Measurements from ENCODE around the gene TRMU.
"Not testable (repeated sequence)": the region's sequence is repeated elsewhere in the genome, so short reads cannot be mapped to it uniquely, and the experiment has no call there.

Gene TRMU

GRCh38 chr22:46299101-46299500, 36.4 kb upstream of the TRMU start:
- no peak overlapping the region for H3K4me3 ChIP-seq (ENCODE audit: low read depth, low read length)

DNA sequence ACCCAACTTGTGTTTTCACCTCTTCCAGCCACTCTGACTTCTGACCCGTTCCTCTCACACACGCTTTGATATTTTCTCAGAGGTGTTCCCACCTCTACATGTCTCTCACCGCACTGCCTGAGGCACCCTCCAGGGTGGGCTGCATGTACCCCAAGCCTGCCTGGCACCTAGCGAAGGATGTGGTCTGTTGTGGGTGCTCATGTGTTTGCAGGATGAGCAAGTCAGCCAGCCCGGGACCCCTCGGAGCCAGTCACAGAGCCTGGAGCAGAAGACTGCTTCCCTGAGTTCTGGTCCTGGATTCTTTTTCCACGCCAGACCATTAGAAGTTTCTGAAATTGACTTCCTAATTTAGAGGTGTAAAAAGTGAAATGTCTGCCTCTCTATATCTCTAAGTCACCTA, 35.0 kb upstream of the TRMU start:
- H3K4me3 ChIP-seq (ENCODE audit: low read depth, low read length), result no peak overlapping the region

GRCh38 chr22:46303347-46303965, 32.1 kb upstream of the TRMU start:
- H3K4me3 ChIP-seq (ENCODE audit: low read depth, low read length), result no peak overlapping the region

GRCh38 chr22:46308283-46308988, 27.1 kb upstream of the TRMU start:
- no peak overlapping the region for H3K4me3 ChIP-seq (ENCODE audit: low read depth, low read length)

DNA sequence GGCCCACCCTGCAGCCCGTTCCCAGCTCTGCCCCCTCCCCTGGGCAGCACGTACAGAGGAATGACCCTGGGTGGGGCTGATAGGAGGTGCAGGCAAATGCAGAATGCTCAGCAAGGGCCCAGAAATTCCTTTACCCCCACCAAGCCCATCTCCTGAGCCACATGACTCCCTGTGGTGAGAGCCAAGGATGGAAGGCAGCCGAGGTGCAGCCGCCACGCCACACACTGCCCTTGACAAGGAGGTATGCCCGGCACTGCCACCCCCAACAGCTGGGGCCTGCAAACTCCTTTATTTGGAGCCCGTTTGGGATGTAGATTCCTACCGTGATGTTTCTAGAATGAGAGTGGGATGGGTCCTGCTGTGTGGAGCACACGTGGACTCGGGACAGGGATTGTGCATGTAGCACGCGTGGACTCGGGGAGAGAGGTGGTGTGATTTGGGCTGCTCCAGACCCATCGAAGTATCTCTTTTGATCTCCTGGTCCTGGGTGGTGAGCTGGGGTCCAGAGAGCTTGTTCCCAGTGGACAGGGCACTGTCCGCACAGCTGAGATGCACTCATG, 25.9 kb upstream of the TRMU start:
- no peak overlapping the region for H3K4me3 ChIP-seq (ENCODE audit: low read depth, low read length)

DNA sequence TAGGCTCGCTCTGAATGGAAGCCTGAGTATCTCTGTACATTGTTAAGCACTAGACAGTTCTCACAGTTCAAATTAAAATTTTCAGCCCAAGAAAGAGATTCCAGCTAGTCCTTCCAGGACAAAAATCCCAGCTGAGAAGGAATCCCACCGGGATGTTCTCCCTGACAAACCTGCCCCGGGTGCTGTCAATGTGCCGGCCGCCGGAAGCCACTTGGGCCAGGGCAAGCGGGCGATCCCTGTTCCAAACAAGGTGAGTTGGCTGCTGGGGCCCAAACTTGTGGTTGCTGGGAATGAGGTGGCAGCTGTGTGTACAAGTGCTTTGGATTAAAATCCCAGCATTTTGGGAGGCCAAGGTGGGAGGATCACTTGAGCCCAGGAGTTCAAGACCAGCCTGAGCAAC, 23.5 kb upstream of the TRMU start:
- no peak overlapping the region for H3K4me3 ChIP-seq (ENCODE audit: low read depth, low read length)

DNA sequence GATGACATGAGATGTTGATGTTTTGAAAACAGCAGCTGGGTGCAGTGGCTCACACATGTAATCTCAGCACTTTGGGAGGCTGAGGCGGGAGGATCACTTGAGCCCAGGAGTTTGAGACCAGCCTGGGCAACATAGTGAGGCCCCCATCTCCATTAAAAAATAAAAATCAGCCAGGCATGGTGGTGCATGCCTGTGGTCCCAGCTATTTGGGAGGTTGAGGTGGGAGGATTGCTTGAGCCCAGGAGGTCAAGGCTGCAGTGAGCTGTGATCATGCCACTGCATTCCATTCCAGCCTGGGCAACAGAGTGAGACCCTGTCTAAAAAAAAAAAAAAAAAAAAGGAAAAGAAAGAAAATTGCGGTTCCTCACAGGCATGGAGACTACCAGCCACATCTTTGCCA, 22.7 kb upstream of the TRMU start:
- H3K4me3 ChIP-seq (ENCODE audit: low read depth, low read length), result not testable (repeated sequence)

DNA sequence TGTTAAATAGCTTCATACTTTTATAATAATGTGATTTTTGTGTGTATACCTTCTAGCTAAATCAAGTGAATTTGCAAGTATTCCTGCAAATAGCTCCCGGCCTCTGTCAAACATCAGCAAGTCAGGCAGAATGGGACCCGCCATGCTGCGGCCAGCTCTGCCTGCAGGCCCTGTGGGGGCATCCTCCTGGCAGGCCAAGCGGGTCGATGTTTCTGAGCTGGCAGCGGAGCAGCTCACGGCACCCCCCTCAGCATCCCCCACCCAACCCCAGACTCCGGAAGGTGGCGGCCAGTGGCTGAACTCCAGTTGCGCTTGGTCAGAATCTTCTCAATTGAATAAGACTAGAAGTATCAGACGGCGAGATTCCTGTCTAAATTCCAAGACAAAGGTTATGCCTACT, 19.5 kb upstream of the TRMU start:
- H3K4me3 ChIP-seq (ENCODE audit: low read depth, low read length), result no peak overlapping the region

- no peak overlapping the region for H3K4me3 ChIP-seq (ENCODE audit: low read depth, low read length)
Observed at GRCh38 chr22:46317646-46318045, 17.9 kb upstream of the TRMU start.

GRCh38 chr22:46318576-46318975, 16.9 kb upstream of the TRMU start:
- no peak overlapping the region for H3K4me3 ChIP-seq (ENCODE audit: low read depth, low read length)

GRCh38 chr22:46319319-46319718, 16.2 kb upstream of the TRMU start:
- no peak overlapping the region for H3K4me3 ChIP-seq (ENCODE audit: low read depth, low read length)

- no peak overlapping the region for H3K4me3 ChIP-seq (ENCODE audit: low read depth, low read length)
Observed at GRCh38 chr22:46320166-46320710, 15.3 kb upstream of the TRMU start.

GRCh38 chr22:46320716-46321386, 14.7 kb upstream of the TRMU start:
- H3K4me3 ChIP-seq (ENCODE audit: low read depth, low read length), result no peak overlapping the region

DNA sequence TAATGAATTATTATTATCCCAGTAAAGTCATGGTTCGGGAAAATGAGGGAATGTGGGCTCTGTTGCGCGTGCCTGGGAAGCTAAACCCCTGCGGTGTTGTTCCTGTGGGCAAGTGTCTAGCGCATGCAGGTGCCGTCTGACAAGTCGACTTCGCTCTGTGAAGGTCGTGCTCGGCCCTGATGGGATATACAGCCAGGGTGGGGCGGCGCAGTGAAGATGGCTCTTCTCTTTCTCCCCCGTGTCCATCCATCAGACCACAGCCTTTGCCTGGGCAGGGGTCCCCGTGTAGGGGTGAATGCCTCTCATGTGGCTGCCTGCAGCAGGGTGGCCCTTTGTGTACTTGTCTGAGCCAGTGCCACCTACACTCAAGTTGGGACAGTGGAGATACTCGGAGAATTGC, 12.8 kb upstream of the TRMU start:
- H3K4me3 ChIP-seq (ENCODE audit: low read depth, low read length), result no peak overlapping the region

GRCh38 chr22:46323162-46323561, 12.4 kb upstream of the TRMU start:
- H3K4me3 ChIP-seq (ENCODE audit: low read depth, low read length), result no peak overlapping the region

DNA sequence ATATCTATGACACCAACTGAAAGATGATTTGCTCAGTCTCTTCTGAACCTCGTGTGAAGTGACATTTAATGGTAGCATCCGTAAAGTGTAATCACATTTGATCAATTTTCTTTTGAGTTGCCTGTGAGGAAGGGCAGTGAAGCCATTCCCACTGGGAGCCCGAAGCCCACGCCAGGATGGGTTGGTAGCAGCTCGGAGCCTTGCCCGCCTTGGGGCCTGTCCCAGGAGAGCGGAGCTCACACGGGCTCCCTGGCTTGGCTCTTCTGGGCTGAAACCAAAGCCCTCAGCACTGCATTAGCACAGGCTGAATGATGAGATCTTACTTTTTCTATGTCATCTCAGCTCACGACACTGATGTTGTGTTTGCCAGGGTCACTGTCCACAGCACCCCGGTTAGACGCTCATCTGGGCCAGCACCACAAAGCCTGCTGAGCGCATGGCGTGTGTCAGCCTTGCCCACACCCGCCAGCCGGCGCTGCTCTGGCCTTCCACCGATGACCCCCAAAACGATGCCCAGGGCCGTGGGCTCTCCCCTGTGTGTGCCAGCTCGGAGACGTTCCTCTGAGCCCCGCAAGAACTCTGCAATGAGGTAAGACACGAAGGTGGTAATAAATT, 9.3 kb upstream of the TRMU start:
- no peak overlapping the region for H3K4me3 ChIP-seq (ENCODE audit: low read depth, low read length)

DNA sequence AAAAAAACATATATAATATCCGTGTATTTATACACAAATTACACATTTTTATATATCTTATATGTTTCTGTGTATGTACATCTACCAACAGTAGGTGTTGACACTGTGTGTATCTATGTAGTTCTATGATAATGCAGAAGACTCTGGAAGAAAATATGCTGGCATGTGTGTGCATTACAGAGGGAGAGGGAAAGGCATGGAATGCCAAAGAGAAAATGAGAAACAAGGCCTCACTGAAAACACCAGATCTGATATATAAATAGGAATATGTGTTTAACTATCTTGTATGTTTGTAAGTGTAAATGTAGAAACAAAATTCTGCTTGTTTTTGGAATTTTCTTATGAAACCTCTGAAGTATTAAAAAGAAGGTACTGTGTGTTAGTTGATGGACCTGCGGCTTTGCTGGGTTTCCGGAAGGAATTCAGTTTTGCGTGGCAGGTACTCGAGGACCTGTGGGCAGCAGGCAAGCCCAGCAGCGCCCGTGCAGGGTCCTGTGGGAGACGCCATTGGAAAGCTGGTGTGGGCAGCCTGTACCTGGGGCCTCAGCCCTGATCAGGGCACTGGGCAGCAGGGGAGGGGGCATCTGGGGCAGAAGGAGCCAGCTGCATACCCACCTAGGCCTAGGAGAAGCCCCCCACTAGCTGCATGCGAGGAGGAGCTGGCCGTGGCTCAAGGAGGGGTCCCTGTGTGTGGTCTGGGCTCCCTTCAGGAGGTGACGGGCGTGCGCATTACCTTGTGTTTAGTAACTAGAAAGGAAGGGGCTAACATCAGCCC, 7.6 kb upstream of the TRMU start:
- H3K4me3 ChIP-seq (ENCODE audit: low read depth, low read length), result no peak overlapping the region

DNA sequence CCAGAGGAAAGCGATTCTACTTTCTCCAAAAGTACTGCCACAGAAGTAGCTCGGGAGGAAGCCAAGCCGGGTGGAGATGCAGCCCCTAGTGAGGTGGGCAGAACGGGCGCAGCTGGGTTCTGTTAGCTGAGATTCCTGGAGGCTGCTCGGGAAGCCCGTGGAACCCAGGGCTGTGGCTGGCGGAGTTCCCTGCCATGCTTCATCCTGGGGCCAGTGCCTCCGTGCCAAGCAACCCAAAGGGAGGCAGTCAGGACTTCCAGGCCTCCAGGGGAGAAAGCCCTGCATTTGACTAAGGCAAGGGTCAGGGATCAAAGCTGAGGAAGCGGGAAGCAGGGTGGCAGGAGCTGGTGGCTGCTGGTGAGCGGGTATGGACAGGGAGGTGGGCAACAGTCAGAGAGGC, 6.7 kb upstream of the TRMU start:
- no peak overlapping the region for H3K4me3 ChIP-seq (ENCODE audit: low read depth, low read length)

- H3K4me3 ChIP-seq (ENCODE audit: low read depth, low read length), result no peak overlapping the region
Observed at GRCh38 chr22:46329616-46330015, 5.9 kb upstream of the TRMU start.

DNA sequence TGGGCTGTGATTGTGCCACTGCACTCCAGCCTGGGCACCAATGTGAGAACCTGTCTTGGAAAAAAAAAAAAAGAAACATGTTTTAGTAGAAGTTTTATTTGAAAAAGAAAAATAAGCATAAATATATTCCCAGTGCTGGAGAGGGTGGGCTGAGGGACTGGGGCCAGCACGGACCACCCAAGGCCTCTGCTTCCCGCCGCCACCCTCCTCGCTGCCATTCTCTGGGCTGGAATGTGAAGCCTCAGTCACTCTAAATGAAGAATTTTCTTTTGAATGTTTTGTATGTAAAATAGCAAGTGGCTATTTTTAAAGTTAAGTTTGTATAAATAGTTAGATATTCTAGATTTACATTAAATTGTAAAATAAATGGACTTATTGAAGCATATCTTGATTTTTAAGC, 5.1 kb upstream of the TRMU start:
- no peak overlapping the region for H3K4me3 ChIP-seq (ENCODE audit: low read depth, low read length)

GRCh38 chr22:46331496-46331895, 4.0 kb upstream of the TRMU start:
- no peak overlapping the region for H3K4me3 ChIP-seq (ENCODE audit: low read depth, low read length)

All from iPS-11a (cell line).